HL-60 (cell line): ENCODE results near the gene RRP1.

Source experiments
- DNase-seq, 2 experiments: peaks; one replicate each; pipeline ENCODE4 v3.0.0-alpha.2; 2010 to 2020; ENCODE audit warnings: low read depth in 1 of 2, low spot score in 1 of 2
- H3K27ac ChIP-seq: fragments of 250-450 bp; sonication (Bioruptor Pico); replicated peaks from 2 replicates; pipeline ENCODE4 v1.5.1; 2020; ENCODE audit warnings: mild to moderate bottlenecking, moderate library complexity
- H3K27me3 ChIP-seq: fragments of 250-450 bp; sonication (Bioruptor Pico); 2 replicates; pipeline ENCODE4 v1.5.1; 2021; ENCODE audit warnings: mild to moderate bottlenecking, moderate library complexity; ENCODE audit not compliant: insufficient read depth, poor library complexity, severe bottlenecking
- H3K4me3 ChIP-seq: replicated peaks from 2 replicates; pipeline ENCODE4 v1.5.1; 2011; ENCODE audit warnings: mild to moderate bottlenecking, control low read depth, low read length; ENCODE audit not compliant: insufficient read depth
- GABPA ChIP-seq: IDR thresholded peaks from 2 replicates; pipeline ENCODE4 v1.6.1; 2012; ENCODE audit warnings: low read depth
- POLR2AphosphoS5 ChIP-seq: IDR thresholded peaks from 2 replicates; pipeline ENCODE4 v1.6.1; 2012; ENCODE audit warnings: low read depth
- SPI1 ChIP-seq: IDR thresholded peaks from 2 replicates; pipeline ENCODE4 v1.6.1; 2012; ENCODE audit warnings: low read depth, mild to moderate bottlenecking, borderline replicate concordance
- TF ChIP-seq, protein P1 (sequence below): IDR thresholded peaks from 2 replicates; pipeline ENCODE4 v1.6.1; 2012; ENCODE audit warnings: low read depth; ENCODE audit not compliant: insufficient replicate concordance
- TF ChIP-seq, protein P2 (sequence below): IDR thresholded peaks from one replicate; pipeline ENCODE4 v1.5.1; 2011; ENCODE audit warnings: low read length, control low read depth, inconsistent platforms; ENCODE audit not compliant: insufficient read depth

Gene RRP1

DNA sequence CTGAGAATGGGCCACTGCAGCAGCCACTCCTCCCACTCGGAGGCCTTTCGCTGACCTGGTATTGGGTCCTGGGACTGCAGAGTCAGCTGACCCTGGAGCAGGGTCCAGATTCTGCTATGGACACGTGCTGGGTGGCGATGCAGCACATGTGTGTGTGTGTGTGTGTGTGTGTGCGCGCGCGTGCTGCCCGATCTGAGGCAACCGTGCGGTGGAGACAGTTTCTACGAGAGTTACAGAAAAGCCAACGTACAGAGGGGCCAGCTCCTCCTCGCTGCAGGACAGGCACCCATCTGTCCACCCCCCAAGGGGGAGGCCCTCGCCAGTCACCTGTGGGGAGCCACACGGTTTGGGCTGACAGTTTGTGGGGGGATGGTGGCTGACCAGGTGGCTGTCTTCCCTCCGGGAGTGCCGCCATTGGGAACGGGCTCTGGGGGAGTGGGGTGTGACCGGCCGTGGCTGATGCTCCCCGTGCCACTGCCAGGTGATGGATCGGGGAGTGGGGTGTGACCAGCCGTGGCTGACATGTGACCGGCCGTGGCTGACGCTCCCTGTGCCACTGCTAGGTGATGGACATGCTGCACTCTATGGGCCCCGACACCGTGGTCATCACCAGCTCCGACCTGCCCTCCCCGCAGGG lies 37.3 kb upstream of the RRP1 start:
- no peaks in the 10 kb centered on the region for H3K27me3 ChIP-seq
- no peak for TF ChIP-seq SPI1
- TF ChIP-seq GABPA = no peak
- TF ChIP-seq, protein P1, sequence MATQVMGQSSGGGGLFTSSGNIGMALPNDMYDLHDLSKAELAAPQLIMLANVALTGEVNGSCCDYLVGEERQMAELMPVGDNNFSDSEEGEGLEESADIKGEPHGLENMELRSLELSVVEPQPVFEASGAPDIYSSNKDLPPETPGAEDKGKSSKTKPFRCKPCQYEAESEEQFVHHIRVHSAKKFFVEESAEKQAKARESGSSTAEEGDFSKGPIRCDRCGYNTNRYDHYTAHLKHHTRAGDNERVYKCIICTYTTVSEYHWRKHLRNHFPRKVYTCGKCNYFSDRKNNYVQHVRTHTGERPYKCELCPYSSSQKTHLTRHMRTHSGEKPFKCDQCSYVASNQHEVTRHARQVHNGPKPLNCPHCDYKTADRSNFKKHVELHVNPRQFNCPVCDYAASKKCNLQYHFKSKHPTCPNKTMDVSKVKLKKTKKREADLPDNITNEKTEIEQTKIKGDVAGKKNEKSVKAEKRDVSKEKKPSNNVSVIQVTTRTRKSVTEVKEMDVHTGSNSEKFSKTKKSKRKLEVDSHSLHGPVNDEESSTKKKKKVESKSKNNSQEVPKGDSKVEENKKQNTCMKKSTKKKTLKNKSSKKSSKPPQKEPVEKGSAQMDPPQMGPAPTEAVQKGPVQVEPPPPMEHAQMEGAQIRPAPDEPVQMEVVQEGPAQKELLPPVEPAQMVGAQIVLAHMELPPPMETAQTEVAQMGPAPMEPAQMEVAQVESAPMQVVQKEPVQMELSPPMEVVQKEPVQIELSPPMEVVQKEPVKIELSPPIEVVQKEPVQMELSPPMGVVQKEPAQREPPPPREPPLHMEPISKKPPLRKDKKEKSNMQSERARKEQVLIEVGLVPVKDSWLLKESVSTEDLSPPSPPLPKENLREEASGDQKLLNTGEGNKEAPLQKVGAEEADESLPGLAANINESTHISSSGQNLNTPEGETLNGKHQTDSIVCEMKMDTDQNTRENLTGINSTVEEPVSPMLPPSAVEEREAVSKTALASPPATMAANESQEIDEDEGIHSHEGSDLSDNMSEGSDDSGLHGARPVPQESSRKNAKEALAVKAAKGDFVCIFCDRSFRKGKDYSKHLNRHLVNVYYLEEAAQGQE = no peak
- TF ChIP-seq, protein P2, sequence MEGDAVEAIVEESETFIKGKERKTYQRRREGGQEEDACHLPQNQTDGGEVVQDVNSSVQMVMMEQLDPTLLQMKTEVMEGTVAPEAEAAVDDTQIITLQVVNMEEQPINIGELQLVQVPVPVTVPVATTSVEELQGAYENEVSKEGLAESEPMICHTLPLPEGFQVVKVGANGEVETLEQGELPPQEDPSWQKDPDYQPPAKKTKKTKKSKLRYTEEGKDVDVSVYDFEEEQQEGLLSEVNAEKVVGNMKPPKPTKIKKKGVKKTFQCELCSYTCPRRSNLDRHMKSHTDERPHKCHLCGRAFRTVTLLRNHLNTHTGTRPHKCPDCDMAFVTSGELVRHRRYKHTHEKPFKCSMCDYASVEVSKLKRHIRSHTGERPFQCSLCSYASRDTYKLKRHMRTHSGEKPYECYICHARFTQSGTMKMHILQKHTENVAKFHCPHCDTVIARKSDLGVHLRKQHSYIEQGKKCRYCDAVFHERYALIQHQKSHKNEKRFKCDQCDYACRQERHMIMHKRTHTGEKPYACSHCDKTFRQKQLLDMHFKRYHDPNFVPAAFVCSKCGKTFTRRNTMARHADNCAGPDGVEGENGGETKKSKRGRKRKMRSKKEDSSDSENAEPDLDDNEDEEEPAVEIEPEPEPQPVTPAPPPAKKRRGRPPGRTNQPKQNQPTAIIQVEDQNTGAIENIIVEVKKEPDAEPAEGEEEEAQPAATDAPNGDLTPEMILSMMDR = no peak
- DNase-seq = no peak
- no peak overlapping the region for H3K4me3 ChIP-seq
- H3K27ac ChIP-seq = no peak overlapping the region

DNA sequence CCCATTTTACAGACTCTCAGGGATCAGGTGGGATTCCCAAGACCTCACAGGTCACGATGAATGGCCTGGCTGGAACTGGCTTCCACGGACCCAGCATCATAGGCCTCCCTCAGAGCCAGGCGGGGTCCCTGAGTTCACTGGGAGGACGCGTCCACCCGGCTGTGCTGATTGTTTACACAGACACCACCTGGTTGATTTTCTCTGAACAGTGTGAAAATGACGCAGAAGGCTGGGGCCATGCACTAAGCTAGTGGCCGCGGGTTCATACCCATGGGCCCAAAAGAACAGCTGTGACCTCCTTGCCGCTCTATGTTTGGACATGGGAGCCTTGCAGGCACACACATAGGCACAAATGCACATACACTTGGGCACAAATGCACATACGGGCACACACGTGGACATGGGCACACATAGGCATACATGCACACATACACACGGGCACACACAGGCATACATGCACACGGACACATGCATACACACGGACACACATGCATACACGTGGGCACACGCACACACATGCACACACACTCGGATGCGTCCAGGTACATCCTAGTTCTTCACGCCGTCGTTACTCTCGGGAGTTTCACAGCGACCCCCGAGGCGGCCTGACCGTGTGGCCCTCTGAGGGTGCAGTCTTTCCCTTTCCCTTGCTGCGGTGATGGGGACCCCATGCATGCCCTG lies 36.5 kb upstream of the RRP1 start:
- no peak for TF ChIP-seq GABPA
- TF ChIP-seq SPI1 = no peak
- TF ChIP-seq POLR2AphosphoS5 = no peak; the same call in 1 of the 2 replicates
- H3K4me3 ChIP-seq = no peak overlapping the region
- DNase-seq = no peak
- no peak overlapping the region for H3K27ac ChIP-seq
- H3K27me3 ChIP-seq = no peaks in the 10 kb centered on the region

DNA sequence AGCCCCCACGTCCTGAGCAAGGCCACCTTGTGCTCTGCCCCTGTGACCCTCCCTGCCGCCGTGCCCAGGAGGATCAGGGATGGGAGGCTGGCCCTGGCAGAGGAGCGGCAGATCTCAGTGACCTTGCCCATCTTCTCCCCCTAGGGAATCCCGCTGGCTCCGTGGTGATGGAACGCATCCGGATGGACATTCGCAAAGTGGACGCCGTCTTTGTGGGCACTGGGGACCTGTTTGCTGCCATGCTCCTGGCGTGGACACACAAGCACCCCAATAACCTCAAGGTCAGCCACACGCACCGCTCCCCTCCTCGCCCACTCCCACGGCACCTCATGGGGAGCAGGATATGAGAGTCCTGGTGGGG lies 36.0 kb upstream of the RRP1 start:
- no peak for DNase-seq
- TF ChIP-seq SPI1 = no peak
- Histone ChIP-seq H3K27ac (no peak overlapping the region), H3K4me3 (no peak overlapping the region), H3K27me3 (no peaks in the 10 kb centered on the region)

DNA sequence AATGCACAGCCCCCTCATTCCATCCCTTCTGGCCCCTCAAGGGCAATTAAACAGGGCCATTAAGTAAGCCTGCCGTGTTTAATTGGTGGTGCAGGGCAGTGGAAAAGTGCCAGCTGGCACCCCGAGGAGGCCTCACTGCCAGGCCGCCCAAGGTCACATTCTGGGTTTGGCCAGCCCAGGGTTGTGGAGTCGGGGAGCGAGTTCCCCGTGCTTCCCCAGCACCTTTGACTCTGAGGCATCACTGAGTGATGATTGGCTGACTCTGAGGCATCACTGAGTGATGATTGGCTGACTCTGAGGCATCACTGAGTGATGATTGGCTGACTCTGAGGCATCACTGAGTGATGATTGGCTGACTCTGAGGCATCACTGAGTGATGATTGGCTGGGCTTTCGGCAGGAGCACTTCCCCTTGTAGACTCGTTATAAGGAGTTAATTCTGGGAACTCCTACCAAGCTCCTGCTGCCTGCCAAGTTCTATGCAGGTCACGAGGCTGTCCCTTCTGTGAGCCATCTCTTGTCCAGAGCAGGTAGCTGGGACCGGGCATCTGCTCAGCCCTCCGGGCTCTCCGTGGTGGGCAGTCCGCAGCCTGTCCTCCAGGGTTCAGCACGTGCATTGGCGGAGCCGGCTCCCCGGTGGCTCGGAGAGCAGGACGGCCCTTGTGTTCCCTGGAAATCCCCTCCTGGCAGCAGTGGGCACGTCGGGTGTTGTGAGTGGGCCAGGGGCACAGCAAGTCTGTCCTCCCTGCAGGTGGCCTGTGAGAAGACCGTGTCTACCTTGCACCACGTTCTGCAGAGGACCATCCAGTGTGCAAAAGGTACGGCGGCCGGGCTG lies 34.2 kb upstream of the RRP1 start:
- Histone ChIP-seq H3K27me3 (no peaks in the 10 kb centered on the region), H3K4me3 (no peak overlapping the region), H3K27ac (no peak overlapping the region)
- no peak for DNase-seq
- TF ChIP-seq, protein P1 = no peak
- TF ChIP-seq, protein P2 = no peak
